HG03103 (cell line): Measurements from ENCODE around the gene TXK.

Experiments
- ATAC-seq: cut with Tn5 transposase; IDR thresholded peaks from one replicate; pipeline ENCODE4 v1.9.1; 2021; ENCODE audit warnings: low read depth; ENCODE audit not compliant: unreplicated experiment

TXK gene

DNA sequence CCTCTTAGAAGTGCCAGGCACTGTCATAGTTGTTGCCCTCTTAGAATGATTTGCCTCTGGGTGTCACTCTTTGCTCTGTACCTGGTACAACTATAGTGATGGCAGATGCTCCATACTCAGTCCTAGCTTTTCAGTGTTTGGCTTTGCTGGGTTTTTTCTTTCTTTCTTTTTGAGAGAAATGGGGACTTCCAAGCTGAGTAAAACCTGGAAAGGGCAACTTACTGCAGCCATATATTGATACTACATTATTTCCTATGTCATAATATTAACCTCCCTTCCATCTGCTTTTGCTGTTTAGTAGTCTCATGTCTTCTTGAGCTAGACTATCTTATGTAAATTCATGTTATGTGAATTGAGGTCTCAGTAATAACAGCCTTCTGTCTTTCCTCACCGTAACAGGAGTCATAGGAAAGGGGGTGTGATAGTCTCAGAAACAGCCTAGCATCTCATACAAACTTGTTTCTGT lies 68.4 kb downstream of the TXK start:
- ATAC-seq, result peak; percentile 52

DNA sequence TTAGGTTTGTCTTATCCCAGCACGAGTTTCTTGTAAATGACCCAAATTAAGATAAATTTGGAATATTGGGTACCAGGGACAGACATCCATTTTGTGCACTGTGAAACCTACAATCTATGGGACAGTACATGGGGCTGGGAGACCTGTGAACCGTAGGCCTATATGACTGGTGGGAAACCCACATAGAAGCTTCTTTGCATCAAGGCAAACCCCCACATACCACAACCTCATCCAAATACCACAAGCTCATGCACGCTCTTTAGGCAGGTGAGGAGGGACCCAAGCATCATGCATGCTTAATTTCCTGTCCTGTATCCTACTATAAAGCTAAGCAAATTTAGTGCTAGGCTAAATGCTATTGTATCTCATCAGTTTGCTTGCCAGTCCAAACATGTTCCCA lies 69.7 kb downstream of the TXK start:
- peak; percentile 60 for ATAC-seq

DNA sequence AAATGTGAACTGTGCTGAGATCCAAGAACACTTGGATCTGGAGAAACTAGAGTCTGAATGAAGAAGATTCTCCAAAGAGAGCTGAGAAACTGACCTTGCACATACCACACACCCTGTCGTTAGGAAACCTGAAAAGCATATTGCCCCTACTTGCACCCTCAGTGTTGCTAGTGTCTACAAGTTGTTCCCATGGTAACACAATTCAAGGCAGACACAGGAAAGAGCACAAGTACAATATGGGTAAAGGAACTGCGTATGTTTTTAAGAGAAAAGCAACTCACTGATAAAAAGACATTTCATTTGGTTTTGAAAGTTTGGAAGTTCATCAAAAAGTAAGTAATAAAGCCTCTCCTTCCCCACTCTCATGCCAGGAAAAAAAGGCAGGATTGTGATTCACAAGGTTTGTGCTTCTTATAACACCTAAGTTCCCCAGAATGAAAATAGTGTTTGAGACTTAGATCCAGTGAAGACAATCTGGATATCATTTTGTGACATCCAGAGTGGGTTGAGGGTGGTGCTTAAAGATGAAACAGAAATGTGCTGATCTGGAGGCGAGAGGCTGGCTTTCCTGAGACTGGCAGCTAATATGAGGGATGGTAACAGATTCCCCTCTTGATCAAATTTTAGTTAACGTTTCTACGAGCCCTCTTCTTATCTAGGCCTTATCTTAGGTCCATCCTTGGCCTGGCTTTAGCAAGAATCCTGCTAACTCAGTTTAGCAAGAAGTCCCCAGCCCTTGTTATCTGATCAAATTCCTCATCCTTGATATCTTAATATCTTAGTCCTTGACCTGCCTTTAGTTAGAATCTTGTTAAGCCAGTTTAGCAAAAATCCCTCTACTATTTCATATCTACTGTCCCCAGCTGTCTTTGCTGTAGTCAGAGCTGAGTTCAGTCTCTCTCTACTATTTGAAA lies 75.2 kb downstream of the TXK start:
- no peak for ATAC-seq

DNA sequence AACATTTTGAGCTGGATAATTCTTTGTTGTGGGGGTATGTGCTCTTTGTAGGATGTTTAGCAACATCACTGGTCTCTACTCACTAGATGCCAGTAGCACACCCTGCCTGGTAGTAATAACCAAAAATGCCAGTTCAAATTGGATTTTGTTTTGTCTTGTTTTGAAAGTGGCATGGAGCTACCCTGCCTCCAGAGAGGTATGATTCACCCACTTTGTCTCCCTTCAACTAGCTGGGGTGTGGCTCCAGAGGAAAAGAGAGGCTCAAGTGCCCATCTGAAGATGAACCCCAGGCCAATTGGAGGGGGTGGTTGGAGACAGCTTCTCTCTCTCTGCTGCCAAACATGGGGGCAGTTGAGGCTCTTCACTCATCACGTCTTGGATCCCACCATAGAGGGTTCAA lies 83.0 kb downstream of the TXK start:
- ATAC-seq, result no peak

DNA sequence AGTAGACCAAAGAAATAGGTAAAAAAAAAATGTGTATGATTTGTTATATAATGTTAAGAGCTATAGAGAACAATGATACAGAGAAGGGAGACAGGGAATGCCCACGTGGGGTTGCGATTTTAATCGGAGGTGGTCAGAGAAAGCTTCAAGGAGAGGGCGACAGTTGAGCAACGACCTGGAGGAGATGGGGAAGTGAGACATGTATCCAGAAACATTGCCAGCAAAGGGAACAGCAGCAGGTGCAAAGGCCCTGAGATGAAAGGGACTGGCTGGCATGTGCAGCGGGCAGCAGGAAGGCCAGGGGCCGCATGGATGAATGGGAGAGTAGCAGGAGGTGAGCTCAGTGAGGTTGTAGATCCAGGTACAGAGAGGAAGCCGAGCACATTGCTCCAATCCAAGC lies 84.6 kb downstream of the TXK start:
- ATAC-seq, result no peak

DNA sequence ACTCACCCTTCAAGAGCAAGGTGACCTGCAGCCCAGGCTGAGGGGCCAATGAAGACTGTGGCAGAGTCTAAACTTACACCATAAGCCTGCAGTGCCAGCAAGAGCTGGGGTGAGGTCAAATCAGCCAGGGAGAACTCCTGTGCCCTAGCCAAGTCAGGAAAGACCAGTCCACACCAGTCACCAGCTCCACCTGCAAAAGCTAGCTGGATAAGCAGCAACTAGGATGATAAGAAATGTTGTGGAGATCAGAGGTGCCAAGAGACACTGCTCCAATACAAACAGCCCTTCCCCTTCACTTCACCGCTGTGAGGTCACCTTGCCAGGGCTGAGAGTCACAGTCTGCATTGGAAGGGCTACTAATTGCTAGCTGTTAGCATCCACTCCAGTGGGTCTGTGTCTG lies 86.2 kb downstream of the TXK start:
- peak; percentile 22 for ATAC-seq

DNA sequence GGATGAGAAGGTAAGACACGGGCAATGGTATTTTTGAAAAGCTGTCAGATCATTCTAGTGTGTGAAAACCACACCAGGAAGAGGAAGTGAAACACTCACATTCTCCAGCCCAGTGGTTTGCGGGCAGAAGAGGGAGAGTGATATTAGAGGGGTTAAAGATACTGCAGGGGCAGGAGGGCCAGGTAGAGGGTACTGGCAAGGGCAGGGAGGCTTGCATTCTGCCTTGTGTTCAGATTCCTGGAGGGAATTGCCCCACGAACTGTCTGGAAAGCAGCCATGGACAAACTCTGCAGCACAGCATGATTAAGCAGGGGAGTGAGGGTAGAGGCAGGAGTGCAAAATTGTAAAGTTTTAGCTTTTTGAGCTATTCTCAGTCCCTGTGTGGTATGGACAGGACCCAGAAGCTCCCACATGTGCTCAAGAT lies 86.6 kb downstream of the TXK start:
- peak; percentile 93 for ATAC-seq

DNA sequence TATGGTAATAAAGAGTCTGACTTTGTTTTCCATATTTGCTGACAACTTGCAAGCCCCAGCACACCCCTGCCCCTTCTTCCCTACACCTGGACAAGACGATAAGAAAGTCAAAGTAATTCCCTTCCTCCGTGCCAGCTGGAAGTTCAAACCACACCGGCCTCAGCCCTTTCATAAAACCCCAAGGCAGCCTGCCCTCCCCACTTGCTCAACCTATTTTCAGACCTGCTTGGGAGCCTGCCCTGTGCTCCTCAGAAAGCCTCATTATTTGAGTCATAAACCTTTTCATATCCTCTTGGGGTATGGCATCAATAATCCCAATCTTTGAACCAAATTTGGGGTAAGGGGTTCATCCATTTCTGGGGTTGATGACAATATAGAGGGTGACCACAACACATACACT lies 88.0 kb downstream of the TXK start:
- no peak for ATAC-seq

DNA sequence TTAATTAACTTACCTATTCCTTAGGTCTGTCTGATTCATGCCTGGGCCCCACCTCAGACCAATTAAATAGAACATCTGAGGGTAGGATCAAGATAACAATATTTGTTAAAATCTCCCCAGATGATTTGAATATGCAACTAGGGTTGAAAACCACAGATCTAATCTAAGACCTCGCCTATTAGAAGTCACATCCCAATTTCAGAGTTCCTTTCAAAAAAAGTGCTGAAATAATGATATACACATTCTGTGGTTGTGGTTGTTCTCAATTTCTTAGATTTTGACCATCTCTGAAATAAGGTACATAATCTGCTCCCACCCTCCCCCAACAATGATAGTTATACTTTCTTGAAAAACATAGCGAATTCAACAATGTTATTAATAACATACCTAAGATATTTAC lies 89.8 kb downstream of the TXK start:
- ATAC-seq, result no peak

DNA sequence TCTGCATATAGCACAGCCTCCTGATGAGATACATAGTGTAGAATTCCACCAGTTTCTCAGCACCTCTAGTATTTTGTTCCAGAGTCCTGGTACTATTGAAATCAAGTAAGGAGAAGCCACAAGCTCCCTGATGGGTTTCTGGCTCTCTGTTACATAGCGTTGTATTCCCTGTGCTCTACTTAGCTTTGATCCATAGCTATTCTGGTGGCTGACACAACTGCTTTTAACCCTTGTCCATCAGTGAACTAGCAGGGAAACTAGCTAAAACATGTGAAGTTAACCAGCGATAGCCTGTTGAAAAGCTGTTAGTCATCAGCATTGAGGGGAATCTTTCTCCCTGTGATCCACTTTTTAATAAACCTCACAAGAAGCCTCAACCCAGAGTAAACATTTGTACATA lies 90.5 kb downstream of the TXK start:
- ATAC-seq, result no peak

DNA sequence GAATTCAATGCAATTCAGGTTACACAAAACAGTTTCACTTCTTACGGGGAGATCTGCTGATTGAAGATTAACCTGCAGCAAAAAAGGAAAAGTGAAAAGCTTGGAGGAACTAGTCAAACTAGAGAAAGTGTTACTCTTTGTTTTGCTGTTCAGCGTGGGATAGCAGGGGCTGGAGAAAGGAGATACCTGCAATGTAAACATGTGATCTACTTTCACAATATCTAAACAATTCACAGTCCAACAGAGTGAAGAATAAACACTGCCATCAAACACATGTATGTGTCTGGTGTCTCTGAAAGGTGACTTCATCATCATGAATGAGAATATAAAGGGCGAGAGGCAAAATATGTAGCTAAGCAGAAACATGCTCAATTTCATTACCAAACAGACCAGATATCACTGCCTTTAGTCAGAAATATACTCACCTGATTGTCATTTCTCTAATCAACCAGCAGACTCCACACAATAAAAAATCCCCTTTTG lies 91.0 kb downstream of the TXK start:
- ATAC-seq, result no peak

DNA sequence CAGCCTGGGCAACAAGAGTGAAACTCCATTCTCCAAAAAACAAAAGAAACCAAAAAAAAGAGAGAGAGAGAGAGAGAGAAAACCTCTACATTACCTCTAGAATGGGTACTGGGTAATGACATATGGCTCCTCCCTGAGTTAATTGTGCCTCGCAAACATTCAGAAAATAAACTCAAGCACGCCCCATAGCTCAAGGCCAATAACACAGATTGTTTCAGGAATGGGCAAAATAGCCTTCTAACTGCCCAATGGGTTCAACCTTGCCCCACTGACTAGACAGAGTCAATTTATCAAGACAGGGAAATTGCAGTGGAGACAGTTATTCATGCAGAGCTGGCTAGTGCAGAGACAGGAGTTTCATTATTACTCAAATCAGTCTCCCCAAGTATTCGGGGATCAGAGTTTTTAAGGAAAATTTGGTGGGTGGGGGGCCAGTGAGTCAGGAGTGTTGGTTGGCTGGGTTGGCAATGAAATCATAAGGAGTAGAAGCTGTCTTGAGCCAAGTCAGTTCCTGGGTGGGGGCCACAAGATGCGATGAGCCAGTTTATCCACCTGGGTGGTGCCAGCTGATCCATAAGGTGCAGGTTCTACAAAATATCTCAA lies 92.4 kb downstream of the TXK start:
- ATAC-seq, result no peak

DNA sequence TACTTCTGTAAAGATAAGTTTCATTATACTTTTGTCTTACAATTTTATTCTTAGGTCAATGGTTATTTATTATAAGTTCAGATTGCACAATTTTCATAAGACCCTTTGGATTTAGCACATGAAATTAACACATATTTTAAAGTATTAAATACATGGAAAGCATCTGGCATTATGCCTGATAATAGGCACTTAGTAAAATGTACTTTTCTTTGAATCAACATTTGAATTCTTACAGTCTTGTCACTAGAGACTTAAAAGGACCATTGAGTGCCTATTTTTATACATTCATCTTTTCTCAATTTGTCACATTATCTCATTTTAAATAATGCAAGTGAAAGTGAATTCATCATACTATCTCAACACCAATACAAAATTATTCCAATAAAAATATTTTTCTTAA lies 94.5 kb downstream of the TXK start:
- no peak for ATAC-seq

DNA sequence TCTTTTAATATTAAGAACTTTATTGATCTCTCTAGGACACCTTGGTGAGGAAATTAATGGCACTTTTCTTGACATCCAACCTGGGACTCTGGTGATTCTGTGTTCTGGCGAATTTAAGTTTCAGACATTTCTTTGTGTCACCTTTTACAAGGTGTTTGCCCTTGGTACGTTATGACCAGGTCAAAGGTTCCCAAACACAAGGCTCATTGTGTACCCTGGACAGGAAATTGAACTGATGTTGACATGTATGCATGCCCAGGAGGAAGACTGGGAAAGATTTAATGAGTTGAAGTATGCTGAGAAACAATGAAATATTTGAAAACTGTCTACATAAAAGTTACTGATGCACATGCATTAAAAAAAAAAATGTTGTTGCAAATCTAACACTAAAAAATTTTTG lies 95.4 kb downstream of the TXK start:
- no peak for ATAC-seq

DNA sequence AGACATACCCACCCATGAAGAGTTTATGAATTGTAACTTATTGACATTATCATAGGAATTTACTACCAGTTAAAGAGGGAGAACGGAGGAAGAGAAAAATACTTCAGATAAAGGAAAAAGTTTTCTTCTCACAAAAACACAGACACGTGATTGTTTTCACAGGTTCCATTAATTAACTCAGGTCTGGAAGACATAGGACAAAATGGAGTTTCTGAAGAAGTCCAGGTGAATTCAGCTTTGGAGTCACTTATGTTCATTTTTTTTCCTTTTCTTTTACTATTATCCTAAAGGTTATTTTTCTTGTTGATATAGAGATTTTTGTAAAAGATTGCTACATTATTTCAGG lies 97.0 kb downstream of the TXK start:
- ATAC-seq, result no peak

DNA sequence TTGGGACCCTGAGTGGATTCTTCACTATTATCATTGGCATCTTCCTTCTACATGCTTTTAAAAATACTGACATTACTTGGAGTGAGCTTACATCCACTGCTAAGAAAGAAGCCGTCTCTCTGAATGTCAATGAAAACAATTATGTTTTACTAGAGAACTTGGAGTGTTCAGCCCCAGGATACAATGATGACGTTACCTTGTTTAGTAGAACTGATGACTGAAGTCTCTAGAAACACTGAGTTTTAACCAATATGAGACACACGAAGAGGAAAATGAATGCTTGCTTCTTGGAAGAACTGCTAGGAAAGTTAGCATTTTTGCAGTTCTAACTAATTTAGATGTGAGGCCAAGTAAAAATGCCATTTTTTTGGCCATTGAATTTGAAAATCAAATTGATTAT lies 98.1 kb downstream of the TXK start:
- no peak for ATAC-seq

DNA sequence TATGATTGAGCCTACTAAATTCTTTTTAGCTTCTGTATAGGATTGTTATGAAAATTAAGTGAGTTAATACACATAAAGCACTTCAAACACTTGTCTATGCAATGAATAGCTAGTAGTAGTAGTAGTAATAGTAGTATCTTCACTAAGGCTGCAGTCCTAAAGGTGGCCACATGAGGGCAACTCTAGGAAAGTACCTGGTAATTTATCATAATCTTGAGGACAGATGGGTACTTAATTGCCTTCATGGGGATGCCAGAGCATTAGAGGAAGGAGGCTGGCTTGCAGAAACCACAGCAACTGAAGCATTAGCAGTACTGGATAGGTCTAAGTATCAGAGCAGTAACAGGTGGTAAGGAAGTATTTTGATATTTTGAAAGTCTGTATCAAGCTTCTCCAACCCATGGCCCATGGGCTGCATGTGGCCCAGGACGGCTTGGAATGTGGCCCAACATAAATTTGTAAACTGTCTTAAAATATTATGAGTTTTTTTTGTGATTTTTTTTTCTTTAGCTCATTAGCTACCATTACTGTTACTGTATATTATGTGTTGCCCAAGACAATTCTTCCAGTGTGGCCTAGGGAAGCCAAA lies 100.1 kb downstream of the TXK start:
- no peak for ATAC-seq

DNA sequence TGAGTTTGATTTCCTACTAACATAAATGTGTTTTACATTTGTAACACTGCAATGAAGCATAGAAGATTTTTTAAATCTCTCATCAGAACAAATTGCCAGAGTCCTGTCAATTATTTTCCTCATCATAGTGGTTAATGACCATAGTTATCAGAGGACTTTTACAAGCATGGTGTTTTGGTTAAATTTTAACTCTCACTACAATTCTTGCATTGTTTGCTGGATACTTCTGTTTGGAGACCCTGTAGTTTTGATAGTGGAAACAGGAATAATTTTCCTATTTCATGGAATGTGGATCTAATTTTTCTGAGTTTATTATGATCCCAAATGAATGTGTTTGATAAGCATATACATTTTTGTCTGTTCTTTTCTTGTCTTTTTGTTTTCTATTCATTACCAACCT lies 100.6 kb downstream of the TXK start:
- no peak for ATAC-seq

DNA sequence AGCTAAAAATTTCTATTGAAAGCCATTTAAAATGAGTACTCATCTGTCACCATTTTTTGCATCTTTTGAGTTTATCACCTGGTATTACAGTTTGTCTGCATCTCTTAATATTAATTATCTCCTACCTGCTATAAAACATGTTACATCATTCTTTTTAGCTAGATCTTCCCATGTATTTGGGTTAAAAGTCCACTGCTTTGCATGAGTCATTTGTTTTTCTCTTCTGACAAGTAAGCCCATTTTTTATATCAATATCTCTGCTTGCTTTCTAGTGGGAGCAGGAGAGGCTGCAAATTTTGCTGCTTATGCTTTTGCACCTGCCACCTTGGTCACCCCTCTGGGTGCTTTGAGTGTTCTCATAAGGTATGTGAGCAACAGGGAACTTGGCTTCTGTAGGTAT lies 101.3 kb downstream of the TXK start:
- no peak for ATAC-seq

DNA sequence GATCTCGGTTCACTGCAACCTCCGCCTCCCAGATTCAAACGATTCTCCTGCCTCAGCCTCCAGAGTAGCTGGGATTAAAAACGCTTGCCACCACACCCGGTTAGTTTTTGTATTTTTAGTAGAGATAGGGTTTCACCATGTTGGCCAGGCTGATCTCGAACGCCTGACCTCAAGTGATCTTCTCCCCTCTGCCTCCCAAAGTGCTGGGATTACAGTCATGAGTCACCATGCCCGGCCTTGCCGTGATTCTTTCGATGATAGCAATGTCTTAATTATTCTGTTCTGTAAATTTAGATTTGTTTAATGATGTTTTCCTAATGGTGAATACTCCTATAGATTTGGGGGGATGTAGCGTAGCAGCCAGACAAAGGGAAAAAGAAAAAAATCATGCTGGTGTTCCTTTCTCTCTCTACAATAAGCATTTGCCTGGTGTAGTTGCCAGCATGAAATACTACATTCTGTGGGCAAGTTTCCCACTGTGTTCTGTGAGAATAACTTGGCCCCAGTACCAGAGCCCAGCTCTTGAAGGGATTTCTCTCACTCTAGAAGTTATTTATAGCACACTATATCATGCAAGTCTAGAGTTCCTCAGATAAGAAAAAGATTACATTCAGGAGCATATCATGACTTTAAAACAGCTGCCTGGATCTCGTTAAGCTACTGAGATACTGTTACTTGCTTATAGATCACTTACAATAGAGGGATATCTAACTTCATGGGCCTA lies 102.1 kb downstream of the TXK start:
- no peak for ATAC-seq

DNA sequence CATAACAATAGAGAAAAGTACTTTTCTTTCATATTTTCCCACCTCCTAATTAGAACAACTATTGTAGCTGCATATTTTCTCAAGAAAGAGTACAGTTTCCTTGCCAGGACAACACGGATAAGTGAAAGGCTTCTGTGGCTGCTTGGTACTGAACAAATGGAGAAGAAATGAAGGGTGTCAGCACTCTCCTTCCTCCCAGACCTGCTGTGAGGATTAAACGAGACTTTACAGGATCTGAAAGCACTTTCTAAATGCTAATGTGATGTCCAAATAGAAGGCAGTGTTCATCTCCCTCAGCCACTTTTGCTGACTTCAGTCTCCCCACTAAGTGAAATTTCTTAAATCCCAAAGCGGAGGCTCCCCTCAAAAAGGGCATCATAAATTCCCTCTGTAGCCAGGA lies 103.6 kb downstream of the TXK start:
- no peak for ATAC-seq
